HG03097 (cell line): ENCODE data around the gene ANKRD27.
"Not testable (repeated sequence)": the region's sequence is repeated elsewhere in the genome, so short reads cannot be mapped to it uniquely, and the experiment has no call there.

ENCODE experiments used
- ATAC-seq: cut with Tn5 transposase; IDR thresholded peaks from one replicate; pipeline ENCODE4 v1.9.1; 2021; ENCODE audit not compliant: unreplicated experiment, low FRiP score

Gene ANKRD27

GRCh38 chr19:32674931-32675719 is at the start of gene ANKRD27:
Gene ANKRD27 (minus strand): TSS chr19:32675180. CDS start chr19:32659015, 16,165 bp downstream.
- ATAC-seq, result peak; percentile 97

DNA sequence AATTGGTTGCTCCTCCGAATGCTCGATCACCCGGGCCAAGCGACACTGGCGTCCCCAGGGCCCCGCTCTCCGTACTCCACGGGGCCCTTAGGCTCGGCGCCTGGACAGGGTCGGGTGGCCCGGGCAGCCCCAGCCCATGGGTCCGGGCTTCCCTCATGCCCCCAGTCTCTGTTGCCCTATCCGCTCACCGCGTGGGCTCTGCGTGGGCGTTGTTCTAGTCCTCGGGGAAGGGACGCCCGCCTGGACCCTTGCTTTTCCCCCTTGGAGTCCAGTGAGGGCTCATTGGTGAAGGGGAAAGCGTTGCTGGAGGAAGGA is 45.9 kb upstream of the ANKRD27 start:
- no peak for ATAC-seq

- ATAC-seq, result no peak
Observed at GRCh38 chr19:32720216-32720935, 45.4 kb upstream of the ANKRD27 start.

GRCh38 chr19:32719611-32720059 is 44.7 kb upstream of the ANKRD27 start, which contains the start of gene TDRD12:
Gene TDRD12 (plus strand): TSS chr19:32719767. CDS start chr19:32720073, 306 bp downstream.
- no peak for ATAC-seq

DNA sequence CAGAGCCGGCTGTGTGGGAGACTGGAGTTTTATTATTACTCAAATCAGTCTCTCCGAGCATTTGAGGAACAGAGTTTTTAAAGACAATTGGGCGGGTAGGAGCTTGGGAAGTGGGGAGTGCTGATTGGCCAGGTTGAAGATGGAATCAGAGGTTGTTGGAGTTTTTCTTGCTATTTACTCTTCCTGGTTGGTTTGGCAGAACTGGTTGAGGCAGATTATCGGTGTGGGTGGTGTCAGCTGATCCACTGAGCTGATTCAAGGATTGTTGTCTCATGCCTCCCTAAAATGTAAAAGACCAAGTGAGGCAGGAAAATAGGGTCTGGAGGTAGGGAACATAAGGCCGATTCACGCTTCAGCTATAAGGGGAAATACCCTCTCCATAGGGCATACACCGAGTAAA is 43.3 kb upstream of the ANKRD27 start:
- ATAC-seq, result no peak

DNA sequence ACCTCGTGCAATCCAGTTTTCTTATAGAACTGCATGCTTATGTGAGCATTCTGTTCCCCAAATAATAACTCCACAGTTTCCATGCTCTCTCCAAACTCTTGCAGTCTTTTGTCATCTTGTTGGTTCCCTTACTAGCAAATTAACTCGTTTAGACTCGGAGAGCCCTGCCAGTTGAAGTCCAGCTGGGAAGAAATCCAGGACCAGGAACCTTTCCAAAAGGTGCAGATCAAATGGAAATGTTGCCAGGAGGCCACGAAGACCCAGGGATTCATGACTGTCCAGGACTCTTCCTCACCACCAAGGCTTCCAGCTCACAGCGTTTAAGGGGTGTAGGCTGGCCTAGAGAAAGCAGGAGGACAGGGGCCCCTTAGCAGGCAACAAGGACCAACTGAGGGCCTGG is 42.5 kb upstream of the ANKRD27 start:
- no peak for ATAC-seq

DNA sequence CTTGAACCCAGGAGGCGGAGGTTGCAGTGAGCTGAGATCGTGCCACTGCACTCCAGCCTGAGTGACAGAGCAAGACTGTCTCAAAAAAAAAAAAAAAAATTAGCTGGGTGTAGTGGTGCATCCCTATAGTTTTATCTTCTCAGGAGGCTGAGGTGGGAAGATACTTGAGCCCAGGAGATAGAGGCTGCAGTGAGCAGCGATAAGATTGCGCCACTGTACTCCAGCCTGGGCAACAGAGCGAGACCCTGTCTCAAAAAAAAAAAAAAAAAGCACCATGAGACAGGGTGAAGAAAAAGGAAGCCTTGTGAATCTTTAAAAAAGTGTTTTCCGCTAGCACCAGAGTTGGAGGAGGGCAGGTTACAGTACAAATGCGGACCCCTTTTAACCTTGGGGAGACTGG is 41.2 kb upstream of the ANKRD27 start:
- not testable (repeated sequence) for ATAC-seq

GRCh38 chr19:32711747-32712146 is 36.8 kb upstream of the ANKRD27 start:
- ATAC-seq, result no peak

GRCh38 chr19:32709032-32709431 is 34.1 kb upstream of the ANKRD27 start:
- no peak for ATAC-seq

DNA sequence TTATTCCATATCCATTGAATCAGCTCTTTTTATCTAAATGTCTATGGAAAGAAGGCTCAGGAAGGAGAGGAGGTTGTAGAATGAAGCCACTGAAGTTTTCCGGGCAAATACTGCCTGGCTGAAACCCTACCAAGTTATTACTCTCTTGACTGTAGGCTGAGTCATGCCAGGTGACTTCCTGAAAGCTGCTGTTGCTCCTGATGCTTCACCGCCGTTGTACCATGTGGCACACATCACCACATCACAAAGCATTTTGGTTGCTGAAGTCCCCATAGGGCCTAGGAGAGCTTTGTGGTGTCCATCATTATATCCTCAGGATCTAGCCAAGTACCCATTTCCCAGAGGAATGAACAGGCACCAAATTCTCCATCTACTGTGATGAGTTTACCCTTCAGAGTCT is 33.5 kb upstream of the ANKRD27 start:
- ATAC-seq, result no peak

DNA sequence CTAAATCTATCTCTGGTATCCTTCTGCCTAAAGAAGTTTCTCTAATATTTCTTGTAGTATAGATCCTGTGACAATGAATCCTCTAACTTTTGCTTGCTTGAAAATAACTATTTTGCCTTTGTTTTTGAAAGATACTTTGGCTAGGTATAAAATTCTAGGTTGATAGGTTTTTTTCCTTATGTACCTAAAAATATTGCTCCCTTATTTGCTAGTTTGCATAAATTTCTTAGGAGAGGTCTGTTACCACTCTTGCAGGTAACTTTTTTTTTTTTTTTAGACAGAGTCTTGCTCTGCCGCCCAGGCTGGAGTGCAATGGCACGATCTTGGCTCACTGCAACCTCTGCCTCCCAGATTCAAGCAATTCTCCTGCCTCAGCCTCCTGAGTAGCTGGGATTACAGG is 29.0 kb upstream of the ANKRD27 start:
- not testable (repeated sequence) for ATAC-seq

GRCh38 chr19:32702010-32702409 is 27.0 kb upstream of the ANKRD27 start:
- ATAC-seq, result no peak

DNA sequence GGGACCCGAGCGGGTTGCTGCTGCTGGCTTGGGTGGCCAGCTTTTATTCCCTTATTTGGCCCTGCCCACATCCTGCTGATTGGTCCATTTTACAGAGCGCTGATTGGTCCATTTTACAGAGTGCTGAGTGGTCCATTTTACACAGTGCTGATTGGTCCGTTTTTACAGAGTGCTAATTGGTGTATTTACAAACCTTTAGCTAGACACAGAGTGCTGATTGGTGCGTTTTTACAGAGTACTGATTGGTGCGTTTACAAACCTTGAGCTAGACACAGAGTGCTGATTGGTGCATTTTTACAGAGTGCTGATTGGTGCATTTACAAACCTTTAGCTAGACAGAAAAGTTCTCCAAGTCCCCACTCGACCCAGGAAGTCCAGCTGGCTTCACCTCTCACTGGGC is 25.1 kb upstream of the ANKRD27 start:
- not testable (repeated sequence) for ATAC-seq

- ATAC-seq, result not testable (repeated sequence)
Observed at GRCh38 chr19:32696771-32697170, 21.8 kb upstream of the ANKRD27 start.

- not testable (repeated sequence) for ATAC-seq
Observed at GRCh38 chr19:32695506-32695905, 20.5 kb upstream of the ANKRD27 start.

DNA sequence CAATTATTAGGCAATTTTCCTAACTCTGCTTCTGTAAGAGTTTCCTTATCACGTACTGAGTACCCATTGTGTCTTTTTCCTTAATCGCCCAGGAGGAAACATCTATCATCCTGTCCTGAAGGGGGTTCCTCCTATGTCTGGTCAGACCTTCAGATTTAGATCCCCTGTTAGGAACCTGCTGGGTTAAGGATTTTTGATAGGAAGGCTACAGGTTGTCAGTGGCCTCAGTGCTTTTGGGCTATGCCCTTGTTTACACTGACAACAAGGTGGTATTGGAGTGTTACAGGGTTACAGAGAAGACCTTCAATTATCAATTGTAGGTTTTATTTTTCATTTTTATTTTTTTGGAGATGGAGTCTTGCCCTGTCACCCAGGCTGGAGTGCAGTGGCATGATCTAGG is 19.9 kb upstream of the ANKRD27 start:
- not testable (repeated sequence) for ATAC-seq

DNA sequence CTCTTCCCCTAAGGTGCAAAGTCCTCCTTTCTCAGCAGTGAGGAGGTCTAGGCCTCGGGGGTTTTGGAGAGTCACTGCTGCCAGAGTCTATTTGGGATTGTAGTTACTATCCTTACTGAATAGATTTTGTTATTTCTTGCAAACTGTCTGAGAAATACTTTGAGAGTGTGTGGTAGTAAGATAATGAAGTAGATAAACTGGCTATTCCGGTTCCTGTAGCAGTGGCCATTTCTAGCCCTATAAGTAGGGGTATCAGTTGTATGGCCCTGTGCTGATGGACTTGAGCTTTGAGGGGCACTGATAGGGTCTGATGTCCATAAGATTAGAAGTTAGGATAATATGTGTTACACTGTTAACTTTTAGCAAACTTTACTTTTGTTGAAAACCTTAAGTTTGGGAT is 19.3 kb upstream of the ANKRD27 start:
- ATAC-seq, result not testable (repeated sequence)

- not testable (repeated sequence) for ATAC-seq
Observed at GRCh38 chr19:32693151-32694108, 18.4 kb upstream of the ANKRD27 start.

DNA sequence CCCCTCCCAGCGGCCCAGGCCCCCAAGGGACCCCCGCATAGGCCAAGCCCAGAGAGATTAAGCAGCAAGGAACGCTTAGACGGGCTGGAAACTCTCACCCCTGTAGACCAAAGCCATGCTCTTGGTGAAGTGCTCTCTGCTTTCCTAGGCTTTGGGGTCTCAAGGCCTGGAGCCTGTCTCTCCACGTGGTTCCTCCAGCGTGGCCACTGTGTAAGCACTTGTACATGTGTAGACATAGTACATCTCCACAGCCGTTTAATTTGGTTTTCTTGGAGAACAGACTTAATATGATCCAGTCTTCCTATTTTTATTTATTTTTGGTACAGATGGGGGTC is 17.7 kb upstream of the ANKRD27 start:
- peak; percentile 13 for ATAC-seq

DNA sequence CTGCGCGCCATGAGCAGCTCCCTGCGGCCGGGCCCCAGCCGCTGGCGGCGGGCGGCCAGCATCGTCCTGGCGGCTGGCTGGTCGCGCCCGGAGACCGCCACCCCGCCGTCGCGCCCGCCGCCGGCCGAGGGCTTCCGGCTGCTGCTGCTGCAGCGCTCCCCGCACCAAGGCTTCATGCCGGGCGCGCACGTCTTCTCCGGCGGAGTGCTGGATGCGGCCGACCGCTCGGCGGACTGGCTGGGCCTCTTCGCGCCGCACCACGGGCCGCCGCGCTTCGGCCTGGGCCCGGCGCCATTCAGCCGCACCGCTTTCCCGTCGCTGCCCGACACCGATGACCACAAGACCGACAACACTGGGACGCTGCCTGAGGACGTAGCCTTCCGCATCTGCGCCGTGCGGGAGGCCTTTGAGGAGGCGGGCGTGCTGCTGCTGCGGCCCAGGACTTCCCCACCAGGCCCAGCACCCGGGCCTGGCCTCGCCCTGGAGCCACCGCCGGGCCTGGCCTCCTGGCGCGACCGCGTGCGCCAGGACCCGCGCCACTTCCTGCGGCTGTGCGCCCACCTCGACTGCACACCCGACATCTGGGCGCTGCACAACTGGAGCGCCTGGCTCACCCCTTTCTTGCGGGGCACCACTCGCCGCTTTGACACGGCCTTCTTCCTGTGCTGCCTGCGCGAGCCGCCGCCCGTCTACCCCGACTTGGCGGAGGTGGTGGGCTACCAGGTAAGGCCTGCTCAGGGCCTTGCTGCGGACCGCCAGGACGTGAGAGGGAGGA is 17.2 kb upstream of the ANKRD27 start:
- peak; percentile 43 for ATAC-seq
